HepG2 (cell line): Measurements from ENCODE around the gene ATXN1L. TPM values are rescaled to one million over a fixed set of nuclear protein-coding genes. Genes with fewer than 3 reads are reported as not detected.
A peak's percentile ranks its signal among the peaks of the same experiment; 100 is the strongest.

ENCODE experiments used
- ATAC-seq: fragments of 200-7000 bp; cut with Tn5 transposase; 3 replicates; pipeline ENCODE4 v1.9.1; 2020; ENCODE audit warnings: mild to moderate bottlenecking, moderate library complexity
- BruUV-seq: library from RNA; stranded (reverse); fragments of 400-500 nt; replicated peaks from 2 replicates; lab custom pipeline; 2021; lab: Mats Ljungman, UMichigan
- CTCF ChIA-PET: fragments of 300-600 bp; formaldehyde crosslinking; extraction: SDS; loops from one replicate; lab custom pipeline; 2021; ENCODE audit warnings: low total read pairs, inconsistent platforms, low intra/inter-chr PET ratio; lab: Yijun Ruan, JAX
- POLR2A ChIA-PET: fragments of 350-600 bp; sonication (Branson Sonifier 250); formaldehyde crosslinking; loops from one replicate; lab custom pipeline; 2020; ENCODE audit warnings: antibody characterized with exemption, inconsistent platforms; lab: Yijun Ruan, JAX
- DNase-seq: peaks from one replicate; pipeline ENCODE4 v3.0.0-alpha.2; 2015; ENCODE audit warnings: low spot score
- FAIRE-seq: peaks from 3 replicates; lab custom pipeline; 2011; peaks lifted over from hg19 to GRCh38; lab: Jason Lieb, UNC
- H2AFZ ChIP-seq: one replicate; pipeline ENCODE4 v1.6.1; 2011; ENCODE audit warnings: low read length, inconsistent platforms
- H3K27ac ChIP-seq: fragments of 300-600 bp; 3 replicates; pipeline ENCODE4 v1.8.0; 2011; ENCODE audit warnings: mixed run types, mild to moderate bottlenecking, mixed read lengths, low read length, inconsistent platforms; ENCODE audit not compliant: insufficient read depth; ENCODE audit errors: extremely low read length
- H3K27me3 ChIP-seq, 2 experiments: fragments of 200-600 bp in 1 of 2; 2 replicates in 1 of 2; 3 replicates in 1 of 2; pipeline versions ENCODE4 v1.6.0 to v1.8.0; 2011; ENCODE audit warnings: low read length in 2 of 2, mild to moderate bottlenecking in 2 of 2, moderate library complexity in 2 of 2, inconsistent platforms in 1 of 2; ENCODE audit not compliant: insufficient read depth in 2 of 2, control insufficient read depth in 1 of 2
- H3K36me3 ChIP-seq, 2 experiments: fragments of 200-600 bp in 1 of 2; replicated peaks in 1 of 2; 2 replicates in 1 of 2; 3 replicates in 1 of 2; pipeline versions ENCODE4 v1.5.1 to v1.8.0; 2011; ENCODE audit warnings: low read length in 2 of 2, inconsistent platforms in 1 of 2; ENCODE audit not compliant: insufficient read depth in 2 of 2, control insufficient read depth in 1 of 2
- H3K4me1 ChIP-seq: 2 replicates; pipeline ENCODE4 v1.5.1; 2012; ENCODE audit warnings: low read length, inconsistent platforms; ENCODE audit not compliant: insufficient read depth
- H3K4me2 ChIP-seq: 2 replicates; pipeline ENCODE4 v1.6.0; 2011; ENCODE audit warnings: low read depth, low read length, inconsistent platforms
- H3K4me3 ChIP-seq, 3 experiments: fragments of 200-600 bp in 1 of 3; sonication (generic), shearing (Covaris generic) in 1 of 3; replicated peaks in 1 of 3; 2 replicates each; pipeline ENCODE4 v1.5.1; 2011 to 2016; ENCODE audit warnings: low read length in 3 of 3, inconsistent platforms in 2 of 3, low read depth in 2 of 3, mild to moderate bottlenecking in 2 of 3, control low read depth in 1 of 3, mixed read lengths in 1 of 3; ENCODE audit not compliant: insufficient read depth in 1 of 3
- H3K79me2 ChIP-seq: one replicate; pipeline ENCODE4 v1.6.1; 2011; ENCODE audit warnings: low read length, inconsistent platforms; ENCODE audit not compliant: insufficient read depth
- H3K9ac ChIP-seq: 2 replicates; pipeline ENCODE4 v1.6.0; 2011; ENCODE audit warnings: mild to moderate bottlenecking, low read depth, low read length, inconsistent platforms; ENCODE audit not compliant: insufficient read depth
- H3K9me3 ChIP-seq: 2 replicates; pipeline ENCODE4 v1.5.1; 2012; ENCODE audit warnings: mild to moderate bottlenecking, low read length
- H4K20me1 ChIP-seq: 2 replicates; pipeline ENCODE4 v1.6.0; 2011; ENCODE audit warnings: inconsistent platforms, mild to moderate bottlenecking, low read length, moderate library complexity; ENCODE audit not compliant: insufficient read depth
- DNMT1 ChIP-seq: sonication (generic); formaldehyde crosslinking; IDR thresholded peaks from 2 replicates; pipeline ENCODE4 v1.5.1; 2020; ENCODE audit warnings: mild to moderate bottlenecking, missing genetic modification reagents
- JDP2 ChIP-seq: sonication (generic); formaldehyde crosslinking; IDR thresholded peaks from 2 replicates; pipeline ENCODE4 v1.8.1; 2022; ENCODE audit warnings: missing genetic modification reagents, borderline replicate concordance
- JUNB ChIP-seq: sonication (generic); formaldehyde crosslinking; IDR thresholded peaks from 2 replicates; pipeline ENCODE4 v1.8.0; 2022; ENCODE audit warnings: missing genetic modification reagents, mild to moderate bottlenecking, borderline replicate concordance
- KLF11 ChIP-seq: IDR thresholded peaks from 2 replicates; pipeline ENCODE4 v1.6.1; 2016; ENCODE audit warnings: missing compliant biosample characterization
- LCORL ChIP-seq, 2 experiments: fragments of 450-650 bp in 1 of 2; sonication (generic) in 1 of 2; formaldehyde crosslinking in 1 of 2; IDR thresholded peaks; 2 replicates each; pipeline versions ENCODE4 v1.5.0 to v1.6.1; 2017 to 2020; ENCODE audit warnings: antibody characterized with exemption in 1 of 2, missing genetic modification reagents in 1 of 2
- MED1 ChIP-seq: sonication (generic); formaldehyde crosslinking; IDR thresholded peaks from 2 replicates; pipeline ENCODE4 v1.4.0; 2020; ENCODE audit warnings: missing genetic modification reagents
- PRPF4 ChIP-seq: fragments of 200-400 bp; formaldehyde crosslinking; IDR thresholded peaks from 2 replicates; pipeline ENCODE4 v1.6.1; 2016; ENCODE audit warnings: low read length, low read depth; ENCODE audit not compliant: poor library complexity, severe bottlenecking
- SP140L ChIP-seq: sonication (generic); formaldehyde crosslinking; IDR thresholded peaks from 2 replicates; pipeline ENCODE4 v1.4.0; 2020; ENCODE audit warnings: missing genetic modification reagents, borderline replicate concordance
- TP53 ChIP-seq: sonication (generic); formaldehyde crosslinking; conservative IDR thresholded peaks from 2 replicates; pipeline ENCODE4 v1.4.0; 2020; ENCODE audit warnings: missing genetic modification reagents
- ZBTB38 ChIP-seq: sonication (generic); formaldehyde crosslinking; IDR thresholded peaks from 2 replicates; pipeline ENCODE4 v1.5.1; 2020; ENCODE audit warnings: mild to moderate bottlenecking, missing genetic modification reagents
- ZNF12 ChIP-seq: sonication (generic); formaldehyde crosslinking; IDR thresholded peaks from 2 replicates; pipeline ENCODE4 v1.5.0; 2020; ENCODE audit warnings: missing genetic modification reagents
- ZNF124 ChIP-seq: sonication (generic); formaldehyde crosslinking; IDR thresholded peaks from 2 replicates; pipeline ENCODE4 v1.4.0; 2020; ENCODE audit warnings: missing genetic modification reagents
- ZNF207 ChIP-seq: fragments of 450-650 bp; IDR thresholded peaks from 2 replicates; pipeline ENCODE4 v1.6.1; 2016; ENCODE audit warnings: antibody characterized with exemption, borderline replicate concordance
- ZNF260 ChIP-seq: sonication (generic); formaldehyde crosslinking; IDR thresholded peaks from 2 replicates; pipeline ENCODE4 v1.4.0; 2020; ENCODE audit warnings: missing genetic modification reagents, low read depth, mild to moderate bottlenecking, borderline replicate concordance
- ZNF263 ChIP-seq: sonication (generic); formaldehyde crosslinking; IDR thresholded peaks from 2 replicates; pipeline ENCODE4 v1.4.0; 2020; ENCODE audit warnings: missing genetic modification reagents
- ZNF367 ChIP-seq: sonication (generic); formaldehyde crosslinking; IDR thresholded peaks from 2 replicates; pipeline ENCODE4 v1.4.0; 2020; ENCODE audit warnings: missing genetic modification reagents, borderline replicate concordance
- ZNF879 ChIP-seq: sonication (generic); formaldehyde crosslinking; IDR thresholded peaks from 2 replicates; pipeline ENCODE4 v1.8.1; 2023; ENCODE audit warnings: missing genetic modification reagents
- WGBS: methylation state at CpG from one replicate; pipeline ENCODE4 v1.1.6; 2017; ENCODE audit warnings: low lambda C conversion rate; 5-methylcytosine and 5-hydroxymethylcytosine counted together
- in situ Hi-C: cut with HindIII; loops from 2 replicates; pipeline ENCODE4 v1.10.0; 2017; ENCODE audit warnings: low pct_unique_long_range_greater_than_20kb; ENCODE audit not compliant: extremely low pct_ligation_motif_present
- intact Hi-C: fragments of 100-400 bp; cut with micrococcal nuclease; formaldehyde crosslinking; loops from one replicate; pipeline ENCODE4 v1.10.0; 2022; ENCODE audit not compliant: unreplicated experiment
- polyA plus RNA-seq, 8 experiments: library from polyadenylated mRNA; depleted of rRNA in 3 of 8; stranded (reverse) in 7 of 8; unstranded in 1 of 8; fragments of >200 nt; fragmentation: Illumina TruSeq in 4 of 8; extraction: Trizol in 4 of 8; gene quantifications; 2 replicates each; pipeline versions ENCODE4 v1.2.1 to v1.2.3, GENCODE V29; 2011 to 2016; ENCODE audit warnings: low read depth in 4 of 8, missing spikeins in 1 of 8, mixed read lengths in 1 of 8; ENCODE audit not compliant: insufficient read depth in 1 of 8
- total RNA-seq, 5 experiments: library from RNA; depleted of rRNA; stranded (reverse); fragments of >200 nt; fragmentation: Illumina TruSeq; extraction: Trizol; gene quantifications; 2 replicates each; pipeline ENCODE4 v1.2.3, GENCODE V29; 2016; ENCODE audit warnings: low read depth in 1 of 5
- TF ChIP-seq, protein P1 (sequence below): sonication (generic); formaldehyde crosslinking; IDR thresholded peaks from 2 replicates; pipeline ENCODE4 v1.5.0; 2020; ENCODE audit warnings: missing genetic modification reagents
- TF ChIP-seq, protein P2 (sequence below): sonication (generic); formaldehyde crosslinking; IDR thresholded peaks from 2 replicates; pipeline ENCODE4 v1.5.0; 2020; ENCODE audit warnings: mild to moderate bottlenecking, missing genetic modification reagents

Gene ATXN1L
- total and polyA plus RNA-seq, 2 of the 13 experiments (the other 11 are each of a cell fraction or from before 2014, with no cell fraction given) = 20.0 to 22.4 TPM

DNA sequence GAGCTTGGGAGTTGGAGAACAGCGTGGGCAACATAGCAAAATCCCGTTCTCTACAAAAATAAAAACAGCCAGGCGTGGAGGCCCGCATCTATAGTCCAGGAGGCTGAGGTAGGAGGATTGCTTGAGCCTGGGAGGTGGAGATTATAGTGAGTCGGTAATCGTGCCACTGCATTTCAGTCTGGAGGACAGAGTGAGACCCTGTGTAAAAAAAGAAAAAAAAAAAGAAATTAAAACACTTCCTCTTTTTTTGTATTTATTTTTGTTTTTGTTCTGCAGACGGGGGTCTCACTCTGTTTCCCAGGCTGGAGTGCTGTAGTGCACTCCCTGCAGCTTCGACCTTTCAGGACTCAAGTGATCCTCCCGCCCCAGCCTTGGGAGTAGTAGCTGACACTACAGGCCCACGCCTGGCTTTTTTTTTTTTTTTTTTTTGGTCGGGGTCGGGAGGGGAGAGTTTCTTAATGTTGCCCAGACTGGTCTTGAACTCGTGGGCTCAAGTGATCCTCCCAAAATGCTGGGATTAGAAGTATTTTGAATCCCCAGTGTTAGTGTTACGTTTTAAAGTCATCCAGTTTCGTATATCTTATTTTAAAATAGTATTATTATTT lies 51.1 kb downstream of the ATXN1L start:
- ChIA-PET POLR2A (interaction anchor here (0.7 to 4.9 kb wide), 5 partner anchors 13 to 197 kb away, joined by 3 to 59 read pairs (median 4); partner anchors contain the start of genes DHX38, TXNL4B and ZNF821), CTCF (no interaction called here)
- intact Hi-C loops = loop anchor here (1.0 to 5.0 kb wide), 2 partner anchors 14 to 90 kb away; partner anchors contain the start of gene AP1G1
- Histone ChIP-seq H3K9ac (peak overlapping the region; percentile 98), H3K4me2 (peak overlapping the region; percentile 100), H2AFZ (no peak overlapping the region), H3K79me2 (peaks cover 67% of the 10 kb centered on the region), H3K27me3 (no peaks in the 10 kb centered on the region; a peak in 1 of 5 replicates), H3K36me3 (peaks cover 0 to 5% of the 10 kb centered on the region in 2 experiments; a peak in 1 of 5 replicates), H3K9me3 (no peaks in the 10 kb centered on the region)
- DNase-seq (no peak), ATAC-seq (no peak), FAIRE-seq (no peak)
- WGBS = 21% methylated on average over 15 of the region's 15 CpGs
- no TSS peak for BruUV-seq
- TF ChIP-seq TP53 (CRISPR knock-in tag) (no peak), SP140L (CRISPR knock-in tag) (no peak), PRPF4 (no peak), JDP2 (CRISPR knock-in tag) (no peak), ZNF12 (CRISPR knock-in tag) (no peak), ZNF879 (no peak), ZBTB38 (CRISPR knock-in tag) (no peak), MED1 (CRISPR knock-in tag) (0 out of 2 replicates have a peak, but pooled peaks have one; percentile 28), LCORL (IDR thresholded peaks at IDR 0.05) (no peak), LCORL (CRISPR knock-in tag; IDR thresholded peaks at IDR 0.05) (0 out of 2 replicates have a peak, but pooled peaks have one; percentile 29), ZNF260 (CRISPR knock-in tag) (no peak), ZNF124 (no peak), JUNB (no peak), DNMT1 (CRISPR knock-in tag) (no peak), ZNF263 (CRISPR knock-in tag) (peak; percentile 33; the same call in 1 of the 2 replicates), ZNF367 (CRISPR knock-in tag) (no peak), ZNF207 (no peak), KLF11 (CRISPR knock-in tag) (peak; percentile 23; the same call in 1 of the 2 replicates)
- TF ChIP-seq, protein P1, sequence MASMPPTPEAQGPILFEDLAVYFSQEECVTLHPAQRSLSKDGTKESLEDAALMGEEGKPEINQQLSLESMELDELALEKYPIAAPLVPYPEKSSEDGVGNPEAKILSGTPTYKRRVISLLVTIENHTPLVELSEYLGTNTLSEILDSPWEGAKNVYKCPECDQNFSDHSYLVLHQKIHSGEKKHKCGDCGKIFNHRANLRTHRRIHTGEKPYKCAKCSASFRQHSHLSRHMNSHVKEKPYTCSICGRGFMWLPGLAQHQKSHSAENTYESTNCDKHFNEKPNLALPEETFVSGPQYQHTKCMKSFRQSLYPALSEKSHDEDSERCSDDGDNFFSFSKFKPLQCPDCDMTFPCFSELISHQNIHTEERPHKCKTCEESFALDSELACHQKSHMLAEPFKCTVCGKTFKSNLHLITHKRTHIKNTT = no peak
- TF ChIP-seq, protein P2, sequence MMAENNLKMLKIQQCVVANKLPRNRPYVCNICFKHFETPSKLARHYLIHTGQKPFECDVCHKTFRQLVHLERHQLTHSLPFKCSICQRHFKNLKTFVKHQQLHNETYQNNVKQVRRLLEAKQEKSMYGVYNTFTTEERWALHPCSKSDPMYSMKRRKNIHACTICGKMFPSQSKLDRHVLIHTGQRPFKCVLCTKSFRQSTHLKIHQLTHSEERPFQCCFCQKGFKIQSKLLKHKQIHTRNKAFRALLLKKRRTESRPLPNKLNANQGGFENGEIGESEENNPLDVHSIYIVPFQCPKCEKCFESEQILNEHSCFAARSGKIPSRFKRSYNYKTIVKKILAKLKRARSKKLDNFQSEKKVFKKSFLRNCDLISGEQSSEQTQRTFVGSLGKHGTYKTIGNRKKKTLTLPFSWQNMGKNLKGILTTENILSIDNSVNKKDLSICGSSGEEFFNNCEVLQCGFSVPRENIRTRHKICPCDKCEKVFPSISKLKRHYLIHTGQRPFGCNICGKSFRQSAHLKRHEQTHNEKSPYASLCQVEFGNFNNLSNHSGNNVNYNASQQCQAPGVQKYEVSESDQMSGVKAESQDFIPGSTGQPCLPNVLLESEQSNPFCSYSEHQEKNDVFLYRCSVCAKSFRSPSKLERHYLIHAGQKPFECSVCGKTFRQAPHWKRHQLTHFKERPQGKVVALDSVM (CRISPR knock-in tag) = peak; percentile 97
- TF ChIP-seq, all 625 proteins: peak for 5
- in situ Hi-C loops = loop anchor here (5.0 kb wide), 1 partner anchor 90 kb away; the partner anchor contains the start of gene AP1G1
- Histone ChIP-seq H3K4me3 (peak overlapping the region; percentile 85 to 98 (median 95)), H4K20me1 (peaks cover 55% of the 10 kb centered on the region), H3K4me1 (peaks cover 60% of the 10 kb centered on the region), H3K27ac (peak overlapping the region; percentile 95)
